GM21619 (cell line): ENCODE data around the gene GCGR.
"Not testable (repeated sequence)": the region's sequence is repeated elsewhere in the genome, so short reads cannot be mapped to it uniquely, and the experiment has no call there.

Experiments used
- ATAC-seq: cut with Tn5 transposase; IDR thresholded peaks from one replicate; pipeline ENCODE4 v1.9.1; 2021; ENCODE audit not compliant: unreplicated experiment

Gene GCGR

GRCh38 chr17:81831957-81832607, 28.1 kb downstream of the GCGR start:
- ATAC-seq: no peak

- peak; percentile 62 for ATAC-seq
Observed at GRCh38 chr17:81832608-81833159, 28.7 kb downstream of the GCGR start.

- ATAC-seq: peak; percentile 9
Observed at GRCh38 chr17:81833160-81833920, 29.4 kb downstream of the GCGR start, which contains the start of gene MCRIP1. Gene MCRIP1, minus strand, starts transcription at chr17:81833291. Its CDS starts 8,785 bp downstream, at chr17:81824506.

- no peak for ATAC-seq
Observed at GRCh38 chr17:81833921-81834830, 30.2 kb downstream of the GCGR start.

- ATAC-seq: no peak
Observed at GRCh38 chr17:81834831-81835267, 30.9 kb downstream of the GCGR start, which contains the start of gene PPP1R27. Gene PPP1R27, minus strand, starts transcription at chr17:81835050. Its CDS starts 97 bp downstream, at chr17:81834953.

GRCh38 chr17:81837641-81838040, 33.7 kb downstream of the GCGR start:
- no peak for ATAC-seq

GRCh38 chr17:81838753-81839255, 34.9 kb downstream of the GCGR start:
- ATAC-seq: no peak

GRCh38 chr17:81839301-81839700, 35.4 kb downstream of the GCGR start:
- no peak for ATAC-seq

GRCh38 chr17:81840059-81840458, 36.1 kb downstream of the GCGR start:
- not testable (repeated sequence) for ATAC-seq

- ATAC-seq: no peak
Observed at GRCh38 chr17:81840826-81841778, 37.2 kb downstream of the GCGR start.

- ATAC-seq: no peak
Observed at GRCh38 chr17:81841866-81842265, 37.9 kb downstream of the GCGR start.

- ATAC-seq: no peak
Observed at GRCh38 chr17:81842378-81842724, 38.4 kb downstream of the GCGR start.

- ATAC-seq: no peak
Observed at GRCh38 chr17:81842725-81843504, 39.0 kb downstream of the GCGR start.

GRCh38 chr17:81843713-81844326, 39.9 kb downstream of the GCGR start:
- no peak for ATAC-seq

- no peak for ATAC-seq
Observed at GRCh38 chr17:81844327-81844851, 40.4 kb downstream of the GCGR start.

- no peak for ATAC-seq
Observed at GRCh38 chr17:81844887-81845286, 40.9 kb downstream of the GCGR start.

GRCh38 chr17:81845361-81845760, 41.4 kb downstream of the GCGR start:
- no peak for ATAC-seq
